Cortex of kidney (tissue), 1 donor: ENCODE data around the gene DRC7.
"Not testable (repeated sequence)": the region's sequence is repeated elsewhere in the genome, so short reads cannot be mapped to it uniquely, and the experiment has no call there.

Source experiments
- DNase-seq: peaks from one replicate; lab custom pipeline; 2025; lab: John Stamatoyannopoulos, UW

DRC7 gene

GRCh38 chr16:57762365-57763040 lies 67.9 kb downstream of the DRC7 start:
- no peak for DNase-seq

GRCh38 chr16:57763285-57764005 lies 68.8 kb downstream of the DRC7 start:
- DNase-seq: no peak

GRCh38 chr16:57764006-57764340 lies 69.4 kb downstream of the DRC7 start:
- DNase-seq: no peak

GRCh38 chr16:57764341-57765159 lies 69.9 kb downstream of the DRC7 start:
- DNase-seq: no peak

- DNase-seq: no peak
Measured at GRCh38 chr16:57765160-57765728, 70.6 kb downstream of the DRC7 start.

DNA sequence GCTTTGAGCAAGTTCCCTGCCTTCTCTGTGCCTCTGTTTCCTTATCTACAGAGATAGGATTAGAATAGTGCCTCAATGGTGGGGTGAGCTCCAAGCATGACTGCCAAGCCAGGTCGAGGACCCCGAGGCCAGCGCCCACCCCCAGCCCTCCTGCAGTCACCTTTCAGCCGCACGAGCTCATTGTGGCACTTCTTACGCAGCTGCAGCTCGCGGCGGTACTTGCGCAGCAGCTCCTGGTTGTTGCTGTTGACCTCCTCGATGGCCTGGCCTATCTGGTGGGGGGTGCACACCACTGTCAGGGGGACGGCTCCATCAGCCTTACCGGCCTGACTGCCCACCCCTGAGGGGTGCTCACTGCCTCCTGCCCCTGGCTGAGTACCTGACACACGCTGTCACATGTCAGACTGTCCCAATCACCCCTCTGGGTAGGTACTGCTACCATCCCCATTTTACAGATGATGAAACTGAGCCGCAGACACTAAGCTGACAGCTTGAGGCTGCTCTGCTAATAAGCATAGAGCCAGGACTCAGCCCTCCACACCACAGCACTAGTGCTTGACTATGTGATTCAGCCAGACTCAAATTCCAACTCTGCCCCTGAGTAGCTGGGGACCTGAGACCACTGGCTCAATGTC lies 72.2 kb downstream of the DRC7 start:
- no peak for DNase-seq

DNA sequence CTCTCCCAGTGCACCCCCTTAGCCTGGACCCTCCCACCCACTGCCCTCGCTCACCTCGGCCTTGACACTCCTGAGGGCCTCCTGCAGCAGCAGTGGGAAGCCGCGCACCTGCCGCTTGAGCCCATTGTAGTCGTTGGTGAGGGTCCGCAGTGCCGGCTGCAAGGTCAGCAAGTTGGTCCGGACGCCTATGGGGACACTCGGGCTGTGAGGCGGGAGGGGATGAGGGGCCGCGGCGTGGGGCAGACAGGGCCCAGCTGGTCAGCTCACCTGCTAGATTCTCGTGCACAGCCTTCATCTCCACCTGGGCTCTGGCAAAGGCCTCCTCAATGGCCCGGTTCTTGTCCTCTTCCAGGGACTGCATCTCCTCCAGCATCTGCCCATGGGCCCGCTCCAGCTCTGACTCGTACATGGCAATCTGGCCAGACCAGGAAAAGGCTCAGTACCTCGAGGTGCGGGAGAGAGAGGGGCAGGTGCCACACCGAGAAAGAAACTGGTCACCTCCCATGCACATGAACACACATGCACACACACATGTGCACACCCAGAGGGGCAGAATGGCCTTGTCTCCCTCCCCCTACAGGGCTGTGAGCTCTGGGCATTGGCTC lies 75.0 kb downstream of the DRC7 start:
- DNase-seq: no peak

DNA sequence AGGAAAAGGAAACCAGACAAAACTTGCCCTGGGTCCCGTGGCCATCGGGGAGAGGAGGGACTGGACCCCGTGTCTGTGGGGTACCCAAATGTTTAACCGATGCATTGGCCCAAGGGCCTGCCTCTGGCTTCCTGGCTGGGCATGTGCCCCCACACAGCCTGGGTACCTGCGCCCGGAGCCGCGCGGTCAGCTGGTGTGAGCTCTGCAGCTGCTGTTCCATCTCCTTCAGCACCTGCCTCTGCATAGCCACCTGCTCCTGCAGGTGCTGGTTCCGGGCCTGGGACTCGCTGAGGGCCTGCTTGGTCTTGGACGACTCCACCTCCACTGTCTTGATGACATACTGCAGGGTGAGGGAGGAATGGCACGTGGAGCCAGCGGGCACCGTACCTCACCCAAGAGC lies 75.8 kb downstream of the DRC7 start:
- no peak for DNase-seq

DNA sequence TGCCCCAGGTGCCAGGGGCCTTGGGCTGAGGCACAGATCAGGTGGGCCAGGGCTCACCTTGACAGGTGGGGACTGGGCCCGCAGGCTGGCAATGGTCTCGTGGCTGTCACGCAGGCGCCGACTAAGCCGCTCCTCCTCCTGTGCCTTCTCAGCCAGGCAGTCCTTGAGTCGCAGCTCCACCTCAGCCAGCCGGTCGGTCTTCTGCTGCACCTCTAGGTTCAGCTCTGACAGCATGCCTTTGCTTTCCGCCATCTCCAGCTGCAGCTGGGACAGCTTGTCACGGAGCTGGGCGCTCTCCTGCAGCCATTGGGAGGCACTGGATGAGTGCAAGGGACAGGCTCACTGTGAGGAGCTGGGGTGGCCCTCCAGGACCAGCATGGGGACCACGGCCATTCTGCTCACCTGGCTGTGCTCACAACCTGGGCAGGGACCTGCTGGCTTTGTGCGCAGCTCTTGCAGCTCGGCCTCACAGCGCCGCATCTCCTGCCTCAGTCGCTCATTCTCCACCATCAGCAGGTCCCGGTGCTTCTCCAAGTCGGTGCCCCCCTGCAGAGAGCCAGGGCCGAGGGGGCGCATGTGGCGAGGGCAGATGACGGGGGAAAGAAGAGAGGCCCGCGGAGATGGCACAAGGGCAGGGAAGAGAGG lies 76.7 kb downstream of the DRC7 start:
- no peak for DNase-seq

DNA sequence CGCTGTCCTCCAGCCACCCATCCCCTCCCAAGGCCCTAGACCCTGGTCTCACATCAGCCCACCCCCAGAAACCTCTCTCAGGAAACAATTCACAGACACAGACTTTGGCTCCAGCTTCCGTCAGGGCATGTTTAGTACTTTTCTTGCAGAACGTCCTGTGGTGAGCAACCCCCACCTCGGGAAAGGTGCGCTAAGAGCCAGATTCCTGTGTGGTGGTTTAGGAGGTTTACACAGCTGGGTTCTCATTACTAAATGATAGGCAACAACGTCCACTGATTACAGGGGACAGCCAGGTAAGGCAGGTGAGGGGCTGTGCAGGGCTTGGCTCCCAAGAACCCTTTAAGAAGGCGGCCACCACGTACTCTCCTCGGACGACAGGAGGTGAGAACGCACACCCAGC lies 78.4 kb downstream of the DRC7 start:
- DNase-seq: no peak

- DNase-seq: no peak
Measured at GRCh38 chr16:57773655-57774295, 79.2 kb downstream of the DRC7 start.

DNA sequence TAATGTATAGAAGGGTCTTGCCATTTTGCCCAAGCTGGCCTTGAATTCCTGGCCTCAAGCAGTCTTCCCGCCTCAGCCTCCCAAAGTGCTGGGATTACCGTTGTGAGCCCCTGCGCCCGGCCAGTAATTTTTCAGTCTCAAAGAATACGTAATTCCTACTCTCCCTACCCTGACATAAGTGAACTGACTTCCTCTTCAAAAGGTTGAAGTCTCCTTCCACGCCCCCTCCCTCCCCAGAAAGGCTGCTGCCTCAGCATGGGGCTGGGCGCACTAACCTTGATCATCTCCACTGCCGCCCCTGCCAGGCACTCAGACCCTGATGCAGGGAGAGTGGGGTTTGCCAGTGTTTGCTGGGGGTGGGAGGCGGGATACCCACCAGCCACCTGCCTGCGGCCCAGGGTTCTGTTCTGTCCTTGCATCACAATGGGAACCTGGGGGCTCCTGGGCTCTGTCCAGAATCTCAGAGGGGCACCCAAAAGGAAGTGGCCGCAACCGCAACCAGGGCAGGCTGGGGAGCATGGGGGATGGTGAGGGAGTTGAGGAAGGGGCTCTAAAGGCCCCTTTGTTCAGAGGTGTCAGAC lies 80.2 kb downstream of the DRC7 start:
- no peak for DNase-seq

- no peak for DNase-seq
Measured at GRCh38 chr16:57775661-57776469, 81.3 kb downstream of the DRC7 start.

DNA sequence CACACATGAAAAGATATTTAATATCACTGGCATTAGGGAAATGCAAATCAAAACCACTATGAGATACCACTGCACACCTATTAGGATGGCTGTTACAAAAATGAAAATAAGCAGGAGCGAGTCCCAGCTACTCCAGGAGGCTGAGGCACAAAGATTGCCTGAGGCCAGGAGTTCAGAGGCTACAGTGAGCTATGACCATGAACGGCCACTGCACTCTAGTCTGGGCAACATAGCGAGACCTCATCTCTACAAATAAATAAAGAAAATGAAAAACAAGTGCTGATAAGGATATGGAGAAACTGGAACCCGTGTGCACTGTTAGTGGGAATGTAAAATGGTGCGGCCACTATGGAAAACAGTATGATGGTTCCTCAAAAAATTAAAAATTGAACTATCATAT lies 84.1 kb downstream of the DRC7 start:
- no peak for DNase-seq

DNA sequence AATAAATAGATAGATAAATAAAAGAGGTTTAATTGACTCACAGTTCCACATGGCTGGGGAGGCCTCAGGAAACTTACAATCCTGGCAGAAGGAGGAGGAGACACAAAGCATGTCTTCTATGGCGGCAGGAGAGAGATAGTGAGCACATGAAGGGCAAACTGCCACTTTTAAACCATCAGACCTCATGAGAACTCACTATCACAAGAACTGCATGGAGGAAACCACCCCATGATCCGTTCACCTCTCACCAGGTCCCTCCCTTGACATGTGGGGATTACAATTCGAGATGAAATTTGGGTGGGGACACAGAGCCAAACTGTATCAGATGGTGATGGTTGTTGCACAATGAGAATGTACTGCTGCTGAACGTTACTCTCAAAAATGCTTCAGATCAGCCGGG lies 85.2 kb downstream of the DRC7 start:
- DNase-seq: not testable (repeated sequence)

DNA sequence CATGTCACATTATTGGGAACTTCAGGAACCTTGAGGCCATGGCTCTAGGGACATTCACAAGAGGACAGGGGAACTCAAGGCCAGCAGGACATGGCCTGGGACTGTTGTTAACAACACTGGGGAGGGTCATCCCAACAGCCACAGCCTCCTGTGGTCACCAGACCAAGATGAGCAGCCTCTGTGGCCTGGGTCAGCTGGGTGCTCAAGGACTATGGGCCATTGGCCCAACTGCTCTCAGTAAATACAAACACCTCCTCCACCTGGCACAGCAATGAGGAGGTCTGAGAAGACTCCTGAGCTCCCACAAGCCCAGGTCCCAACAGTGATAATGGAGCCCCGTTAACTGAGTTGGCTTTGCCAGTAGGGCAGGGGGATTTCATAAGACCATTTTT lies 86.7 kb downstream of the DRC7 start:
- no peak for DNase-seq
